ENCODE results near the gene MPI.

The MPI gene

GRCh38 chr15:74895830-74896229 lies 6.0 kb downstream of the MPI start:
- H3K9me3 Mint-ChIP-seq: no peaks in the 10 kb centered on the region
- no peak for TF ChIP-seq CTCF (IDR thresholded peaks at IDR 0.05)
- DNase-seq: no peak
- no peaks in the 10 kb centered on the region for H3K27me3 Mint-ChIP-seq (ENCODE audit: low read depth, poor library complexity)
- peaks cover 42% of the 10 kb centered on the region for H3K36me3 Mint-ChIP-seq (ENCODE audit: low read depth)
- no peak overlapping the region for H3K27ac Mint-ChIP-seq
- H3K4me1 Mint-ChIP-seq: peaks cover 7% of the 10 kb centered on the region
- no peak overlapping the region for H3K4me3 Mint-ChIP-seq

- DNase-seq: no peak
- Mint-ChIP-seq H3K4me3 (no peak overlapping the region), H3K27me3 (ENCODE audit: low read depth, poor library complexity) (no peaks in the 10 kb centered on the region), H3K36me3 (ENCODE audit: low read depth) (peaks cover 44% of the 10 kb centered on the region), H3K9me3 (no peaks in the 10 kb centered on the region), H3K27ac (peak overlapping the region; percentile 69), H3K4me1 (peaks cover 4% of the 10 kb centered on the region)
- no peak for TF ChIP-seq CTCF (IDR thresholded peaks at IDR 0.05)
These were observed 6.5 kb downstream of the MPI start for GRCh38 chr15:74896316-74896715.

GRCh38 chr15:74897300-74897701 lies 7.5 kb downstream of the MPI start:
- no peaks in the 10 kb centered on the region for H3K27me3 Mint-ChIP-seq (ENCODE audit: low read depth, poor library complexity)
- H3K36me3 Mint-ChIP-seq (ENCODE audit: low read depth): peaks cover 44% of the 10 kb centered on the region

GRCh38 chr15:74901612-74902063 lies 11.8 kb downstream of the MPI start:
- DNase-seq: peak; percentile 62
- Mint-ChIP-seq H3K4me1 (peaks cover 35% of the 10 kb centered on the region), H3K27me3 (ENCODE audit: low read depth, poor library complexity) (peaks cover 4% of the 10 kb centered on the region), H3K4me3 (no peak overlapping the region), H3K9me3 (no peaks in the 10 kb centered on the region), H3K36me3 (ENCODE audit: low read depth) (peaks cover 57% of the 10 kb centered on the region), H3K27ac (no peak overlapping the region)
- TF ChIP-seq CTCF (IDR thresholded peaks at IDR 0.05): peak; percentile 97

More at GRCh38 chr15:74897300-74897701, 7.5 kb downstream of the MPI start:
- no peak overlapping the region for H3K4me3 Mint-ChIP-seq
- peak overlapping the region; percentile 87 for H3K27ac Mint-ChIP-seq
- no peak for TF ChIP-seq CTCF (IDR thresholded peaks at IDR 0.05)
- H3K9me3 Mint-ChIP-seq: no peaks in the 10 kb centered on the region
- H3K4me1 Mint-ChIP-seq: peaks cover 7% of the 10 kb centered on the region
- no peak for DNase-seq

- Mint-ChIP-seq H3K4me1 (peaks cover 42% of the 10 kb centered on the region), H3K9me3 (no peaks in the 10 kb centered on the region), H3K27ac (no peak overlapping the region), H3K27me3 (ENCODE audit: low read depth, poor library complexity) (peaks cover 4% of the 10 kb centered on the region), H3K4me3 (peak overlapping the region; percentile 18), H3K36me3 (ENCODE audit: low read depth) (peaks cover 54% of the 10 kb centered on the region)
- no peak for DNase-seq
- TF ChIP-seq CTCF (IDR thresholded peaks at IDR 0.05): no peak
These were observed 12.6 kb downstream of the MPI start for GRCh38 chr15:74902295-74903075.

GRCh38 chr15:74903676-74904075 lies 13.8 kb downstream of the MPI start:
- no peak overlapping the region for H3K4me3 Mint-ChIP-seq
- H3K27ac Mint-ChIP-seq: no peak overlapping the region
- H3K27me3 Mint-ChIP-seq (ENCODE audit: low read depth, poor library complexity): peaks cover 4% of the 10 kb centered on the region
- H3K36me3 Mint-ChIP-seq (ENCODE audit: low read depth): peaks cover 55% of the 10 kb centered on the region
- TF ChIP-seq CTCF (IDR thresholded peaks at IDR 0.05): no peak
- peaks cover 1% of the 10 kb centered on the region for H3K9me3 Mint-ChIP-seq
- H3K4me1 Mint-ChIP-seq: peaks cover 45% of the 10 kb centered on the region
- DNase-seq: no peak
